Measurements from ENCODE around the gene AFG1L. TPM values are rescaled to one million over a fixed set of nuclear protein-coding genes. Genes with fewer than 3 reads are reported as not detected.
A peak's percentile ranks its signal among the peaks of the same experiment; 100 is the strongest.
"Not testable (repeated sequence)": the region's sequence is repeated elsewhere in the genome, so short reads cannot be mapped to it uniquely, and the experiment has no call there.

The AFG1L gene
- 10 to 100 TPM in 2 of 7 donors, 1 to 10 TPM in 5; 4.1 to 13.0 (median 5.6) TPM for total RNA-seq
- 1 to 10 TPM; 1.8 to 2.3 (median 2.1) TPM for polyA plus RNA-seq
- long read RNA-seq, donor 1: 0 reads
- long read RNA-seq, donor 2: 0 reads

DNA sequence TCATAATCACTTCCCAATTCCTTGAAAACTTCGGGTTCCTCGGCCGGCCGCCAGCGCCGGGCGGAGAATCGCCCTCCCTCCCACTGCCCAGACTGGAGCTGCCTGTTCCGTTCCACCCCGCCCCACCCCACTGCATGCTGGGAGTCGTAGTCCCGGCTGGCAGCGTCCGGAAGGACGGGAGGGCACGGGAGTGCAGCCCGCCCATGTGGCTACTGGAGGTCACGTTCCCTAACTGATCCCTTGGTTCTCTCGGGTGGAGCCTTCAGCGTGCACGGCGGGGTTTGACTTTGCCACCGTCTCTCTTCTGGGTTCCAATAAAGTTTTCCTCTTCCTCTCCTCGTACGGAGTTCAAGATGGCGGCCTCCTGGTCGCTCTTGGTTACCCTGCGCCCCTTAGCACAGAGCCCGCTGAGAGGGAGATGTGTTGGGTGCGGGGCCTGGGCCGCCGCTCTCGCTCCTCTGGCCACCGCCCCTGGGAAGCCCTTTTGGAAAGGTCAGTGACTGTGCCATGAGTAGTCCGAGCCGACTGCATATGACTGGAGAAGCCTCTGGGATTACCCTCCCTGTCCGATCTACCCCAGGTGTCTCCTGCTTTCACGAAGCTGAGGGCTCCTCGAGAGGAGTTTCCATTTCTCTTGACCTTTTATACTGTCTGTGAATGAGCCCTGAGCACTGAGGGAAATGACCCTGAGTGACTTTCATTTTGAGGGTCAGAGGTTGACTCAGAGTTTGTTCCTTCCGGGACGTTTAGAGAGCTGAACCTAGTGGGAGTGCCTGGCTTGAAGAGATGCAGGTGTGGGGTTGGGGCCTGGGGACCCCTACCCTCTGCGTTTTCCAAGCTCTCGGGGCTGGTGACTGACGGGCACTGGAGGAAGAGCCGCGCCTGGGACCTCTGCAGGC, at the start of gene AFG1L:
AFG1L (plus strand) TSS at position 328 of the 899 bp plus-strand sequence; CDS start at position 354, 26 bp downstream.
- Histone ChIP-seq H3K4me3 (peak within 1 kb of the TSS; percentile 56 to 79 (median 74)), H3K27ac (peak within 1 kb of the TSS; percentile 95 to 99 (median 98)), H3K9me3 (no peaks in the 10 kb centered on the region), H3K36me3 (no peaks in the 10 kb centered on the region), H3K27me3 (replicated peaks in 1 of 7) (no peaks in the 10 kb centered on the region), H3K4me1 (peaks cover 8 to 43% (median 22%) of the 10 kb centered on the region in 6 donors)
- TF ChIP-seq POLR2AphosphoS5 (IDR thresholded peaks at IDR 0.05) (peak; percentile 96 to 97 (median 96)), POLR2A (IDR thresholded peaks at IDR 0.05) (peak in 2 of 3 donors; percentile 43 to 46)
- TF ChIP-seq, protein P1, sequence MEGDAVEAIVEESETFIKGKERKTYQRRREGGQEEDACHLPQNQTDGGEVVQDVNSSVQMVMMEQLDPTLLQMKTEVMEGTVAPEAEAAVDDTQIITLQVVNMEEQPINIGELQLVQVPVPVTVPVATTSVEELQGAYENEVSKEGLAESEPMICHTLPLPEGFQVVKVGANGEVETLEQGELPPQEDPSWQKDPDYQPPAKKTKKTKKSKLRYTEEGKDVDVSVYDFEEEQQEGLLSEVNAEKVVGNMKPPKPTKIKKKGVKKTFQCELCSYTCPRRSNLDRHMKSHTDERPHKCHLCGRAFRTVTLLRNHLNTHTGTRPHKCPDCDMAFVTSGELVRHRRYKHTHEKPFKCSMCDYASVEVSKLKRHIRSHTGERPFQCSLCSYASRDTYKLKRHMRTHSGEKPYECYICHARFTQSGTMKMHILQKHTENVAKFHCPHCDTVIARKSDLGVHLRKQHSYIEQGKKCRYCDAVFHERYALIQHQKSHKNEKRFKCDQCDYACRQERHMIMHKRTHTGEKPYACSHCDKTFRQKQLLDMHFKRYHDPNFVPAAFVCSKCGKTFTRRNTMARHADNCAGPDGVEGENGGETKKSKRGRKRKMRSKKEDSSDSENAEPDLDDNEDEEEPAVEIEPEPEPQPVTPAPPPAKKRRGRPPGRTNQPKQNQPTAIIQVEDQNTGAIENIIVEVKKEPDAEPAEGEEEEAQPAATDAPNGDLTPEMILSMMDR (IDR thresholded peaks at IDR 0.05 in 8 of 11, conservative IDR thresholded peaks at IDR 0.05 in 3 of 11): peak in 3 of 11 experiments; percentile 11 to 38 (median 24)
- intact Hi-C loops (cut with DNase I; ENCODE audit: low total_unique reads): no loop called here
- WGBS, 5 donors: 1% methylated on average over 29 to 46 of the region's 46 CpGs
- peak; percentile 98 for DNase-seq

- intact Hi-C loops (cut with DNase I; ENCODE audit: low total_unique reads); DNase-seq; H3K27me3 ChIP-seq (replicated peaks in 1 of 7); H3K27ac ChIP-seq; H3K4me3 ChIP-seq: not testable (repeated sequence)
- 92 to 98% (median 97%) methylated on average over 7 of the region's 7 CpGs for WGBS, 5 donors
- Histone ChIP-seq H3K9me3 (peaks cover 0 to 22% (median 12%) of the 10 kb centered on the region in 8 donors), H3K4me1 (peaks cover 3 to 63% (median 30%) of the 10 kb centered on the region in 6 donors), H3K36me3 (peaks cover 0 to 72% (median 11%) of the 10 kb centered on the region in 6 donors)
Observed at GRCh38 chr6:108245095-108245494, 49.8 kb upstream of the AFG1L start.

- DNase-seq: no peak
- intact Hi-C loops (cut with DNase I; ENCODE audit: low total_unique reads): no loop called here
Observed at GRCh38 chr6:108247965-108248536, 46.8 kb upstream of the AFG1L start.

GRCh38 chr6:108250240-108250866, 44.5 kb upstream of the AFG1L start:
- TF ChIP-seq POLR2A (IDR thresholded peaks at IDR 0.05) (no peak), POLR2AphosphoS5 (IDR thresholded peaks at IDR 0.05) (no peak)
- TF ChIP-seq, protein P1 (IDR thresholded peaks at IDR 0.05 in 8 of 11, conservative IDR thresholded peaks at IDR 0.05 in 3 of 11): peak in 1 of 11 experiments; percentile 12
- H3K4me3 ChIP-seq: no peak overlapping the region
- H3K27me3 ChIP-seq (replicated peaks in 1 of 7): no peaks in the 10 kb centered on the region
- intact Hi-C loops (cut with DNase I; ENCODE audit: low total_unique reads): no loop called here
- peaks cover 0 to 6% (median under 1%) of the 10 kb centered on the region in 8 donors for H3K9me3 ChIP-seq
- peaks cover 32 to 89% (median 73%) of the 10 kb centered on the region in 6 donors for H3K4me1 ChIP-seq
- peaks cover 0 to 57% (median 7%) of the 10 kb centered on the region in 6 donors for H3K36me3 ChIP-seq
- DNase-seq: no peak
- WGBS, 5 donors: 65 to 86% (median 70%) methylated on average over 2 of the region's 2 CpGs
- H3K27ac ChIP-seq: peak overlapping the region in 3 of 8 donors; percentile 13 to 26 (median 18)

More at GRCh38 chr6:108247965-108248536, 46.8 kb upstream of the AFG1L start:
- Histone ChIP-seq H3K4me1 (peaks cover 20 to 77% (median 52%) of the 10 kb centered on the region in 6 donors), H3K27ac (peak overlapping the region in 1 of 8 donors; percentile 48), H3K9me3 (peaks cover 0 to 9% (median 3%) of the 10 kb centered on the region in 8 donors), H3K36me3 (peaks cover 0 to 66% (median 11%) of the 10 kb centered on the region in 6 donors), H3K4me3 (no peak overlapping the region), H3K27me3 (replicated peaks in 1 of 7) (no peaks in the 10 kb centered on the region)
- TF ChIP-seq, protein P1 (IDR thresholded peaks at IDR 0.05 in 8 of 11, conservative IDR thresholded peaks at IDR 0.05 in 3 of 11): no peak
- TF ChIP-seq POLR2AphosphoS5 (IDR thresholded peaks at IDR 0.05) (no peak), POLR2A (IDR thresholded peaks at IDR 0.05) (no peak)
- WGBS, 5 donors: 86 to 97% (median 95%) methylated on average over 1 of the region's 1 CpG

Data from spleen (tissue), 13 donors.